Astrocyte of the hippocampus (primary cell): ENCODE data around the gene KSR2.

Experiments
- DNase-seq: peaks from one replicate; pipeline ENCODE4 v3.0.0; 2011; ENCODE audit warnings: low read depth, low spot score

The KSR2 gene

GRCh38 chr12:117530796-117531195, 438.0 kb downstream of the KSR2 start:
- no peak for DNase-seq

DNA sequence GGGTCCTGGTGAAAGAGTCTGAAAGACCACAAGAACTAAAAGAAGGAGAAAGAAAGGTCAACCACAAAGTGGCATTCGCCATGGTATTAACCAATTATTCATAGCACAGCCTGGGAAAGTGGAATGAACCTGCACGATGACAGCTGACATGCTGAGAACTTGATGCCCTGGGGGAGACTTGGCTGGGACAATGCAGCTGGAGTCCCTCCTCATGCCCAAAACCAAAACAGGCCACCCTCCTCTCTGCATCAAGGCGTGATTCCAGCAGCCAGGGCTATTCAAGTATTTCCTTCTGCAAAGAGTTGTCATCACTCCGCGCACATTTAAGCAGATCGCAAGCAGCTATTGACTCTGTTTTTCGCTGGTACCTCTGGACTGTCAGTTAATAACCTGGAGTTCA, 440.3 kb downstream of the KSR2 start:
- DNase-seq, result no peak

DNA sequence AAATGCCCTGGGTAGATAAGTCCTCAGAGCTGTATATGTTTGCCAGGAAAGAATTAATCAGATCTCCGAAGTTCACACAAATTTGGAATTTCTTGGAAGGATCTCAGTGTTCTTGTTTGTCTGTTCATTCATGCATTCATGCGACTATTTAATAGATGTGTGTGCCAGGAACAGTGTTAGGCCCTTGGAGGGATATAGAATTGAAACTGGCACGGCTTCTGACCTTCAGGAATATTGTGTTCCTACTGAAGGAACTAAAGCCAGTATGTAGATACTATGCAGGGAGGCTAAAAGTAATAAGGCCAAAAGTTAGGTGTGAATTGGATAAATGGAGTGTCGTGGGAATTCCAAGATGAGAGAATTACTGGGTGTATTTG, 441.3 kb downstream of the KSR2 start:
- DNase-seq, result peak; percentile 36

- peak; percentile 24 for DNase-seq
Measured at GRCh38 chr12:117526757-117527478, 441.9 kb downstream of the KSR2 start.

- no peak for DNase-seq
Measured at GRCh38 chr12:117525766-117526165, 443.0 kb downstream of the KSR2 start.

- no peak for DNase-seq
Measured at GRCh38 chr12:117524806-117525205, 444.0 kb downstream of the KSR2 start.

- DNase-seq, result no peak
Measured at GRCh38 chr12:117523971-117524370, 444.8 kb downstream of the KSR2 start.

DNA sequence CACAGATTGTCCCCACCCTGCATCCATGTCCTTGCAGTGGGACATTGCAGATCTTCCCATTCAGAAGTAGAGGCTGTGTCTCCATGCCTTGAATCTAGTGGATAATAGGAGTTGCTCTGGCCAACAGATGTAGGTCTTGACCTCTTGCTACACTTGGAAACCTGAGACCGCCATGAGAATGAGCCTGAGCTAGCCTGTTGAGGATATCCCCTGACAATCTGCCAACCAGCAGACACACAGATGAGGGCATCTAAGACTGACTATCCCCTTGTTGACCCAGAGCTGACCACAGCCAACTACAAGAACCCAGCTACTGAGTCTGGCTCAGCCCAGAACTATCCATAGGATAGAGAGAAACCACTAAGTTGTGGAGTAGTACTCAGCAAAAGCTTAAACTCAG, 446.2 kb downstream of the KSR2 start:
- DNase-seq, result no peak

GRCh38 chr12:117521867-117522266, 446.9 kb downstream of the KSR2 start:
- DNase-seq, result no peak

- no peak for DNase-seq
Measured at GRCh38 chr12:117521346-117521745, 447.4 kb downstream of the KSR2 start.

DNA sequence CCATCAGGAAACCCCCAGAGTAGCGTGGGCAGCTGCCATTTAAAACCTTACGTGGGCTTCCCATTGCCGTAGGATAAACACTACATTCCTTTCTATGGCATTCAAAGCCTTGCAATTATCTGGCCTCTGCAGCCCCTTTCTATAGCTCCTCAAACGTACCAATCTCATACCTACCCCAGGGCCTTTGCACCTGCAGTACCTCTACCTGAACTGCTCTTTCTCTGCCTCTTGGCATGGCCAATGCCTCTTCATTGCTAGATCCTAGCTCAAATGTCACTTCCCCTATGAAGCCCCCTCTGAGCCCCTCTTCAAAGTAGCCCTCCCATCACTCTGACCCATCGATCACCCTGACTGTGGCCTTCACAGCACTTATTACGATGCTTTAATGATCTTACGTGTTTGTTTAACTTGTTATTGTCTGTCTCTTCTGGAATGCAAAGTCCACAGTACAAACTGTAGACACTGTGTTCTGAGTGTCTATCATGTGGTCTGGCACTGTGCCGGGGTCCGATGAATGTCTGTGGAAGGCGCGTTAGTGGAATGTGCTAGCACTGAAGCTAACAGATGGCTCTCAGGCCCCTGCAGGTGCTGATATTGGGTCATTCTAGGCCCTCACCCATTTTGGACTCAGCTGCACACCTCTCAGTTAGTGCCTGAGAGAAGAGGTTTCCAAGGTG, 450.1 kb downstream of the KSR2 start:
- peak; percentile 67 for DNase-seq

- DNase-seq, result no peak
Measured at GRCh38 chr12:117517219-117517739, 451.5 kb downstream of the KSR2 start.

DNA sequence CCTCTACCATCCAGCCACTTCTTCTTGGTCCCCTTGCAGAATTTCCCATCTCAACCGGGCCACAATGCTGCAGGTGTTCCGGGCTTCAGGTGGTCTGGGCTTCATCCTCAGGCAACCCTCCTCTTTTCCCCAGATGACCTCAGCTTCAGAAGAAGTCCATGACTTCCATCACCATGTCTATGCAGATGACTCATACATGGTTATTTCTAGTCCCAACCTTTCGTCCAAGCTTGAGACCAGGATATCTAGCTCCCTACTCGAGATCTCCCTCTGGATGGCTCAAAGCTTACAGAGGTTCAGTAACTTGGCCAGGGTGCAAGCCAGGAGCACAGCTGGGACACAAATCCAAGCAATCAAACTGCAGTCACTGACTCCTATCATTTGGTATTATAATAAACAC, 452.8 kb downstream of the KSR2 start:
- no peak for DNase-seq

DNA sequence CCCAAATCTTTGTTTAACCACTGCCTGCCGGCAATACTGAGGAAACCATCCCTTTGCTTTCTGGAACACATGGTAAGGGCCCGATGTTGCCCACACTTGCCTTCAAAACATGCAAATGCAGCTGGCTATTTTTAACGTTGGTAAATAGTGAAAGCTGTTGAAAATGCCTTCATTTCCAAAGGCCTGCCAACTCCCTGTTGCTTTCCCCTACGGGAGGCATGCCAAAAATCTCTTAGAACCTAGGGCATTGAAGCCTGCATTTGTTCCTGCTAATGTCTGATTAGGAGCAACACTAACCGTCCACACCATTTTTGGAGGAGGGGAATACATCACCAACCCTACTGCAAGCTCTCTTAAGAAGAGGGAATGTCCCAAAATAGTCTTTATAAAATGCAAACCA, 454.8 kb downstream of the KSR2 start:
- peak; percentile 48 for DNase-seq

DNA sequence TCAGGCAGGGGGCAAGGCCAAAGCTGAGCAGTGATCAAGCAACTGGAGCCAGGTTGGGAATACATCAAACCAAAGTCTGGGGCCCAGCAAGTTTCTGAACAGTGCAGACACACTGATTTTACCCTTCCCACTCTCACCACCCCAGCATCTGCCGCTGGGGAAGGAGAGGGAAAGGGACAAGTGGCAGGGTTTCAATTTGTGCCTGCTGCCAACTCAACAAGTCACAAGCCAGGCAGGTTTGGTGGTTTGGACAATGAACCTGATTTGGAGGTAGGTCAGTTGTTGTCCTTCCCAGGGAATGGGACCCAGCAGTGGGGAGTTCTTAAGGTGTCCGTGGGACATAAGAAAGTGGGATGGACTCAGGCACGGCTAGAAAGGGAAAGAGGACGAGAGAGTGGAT, 455.4 kb downstream of the KSR2 start:
- DNase-seq, result no peak

DNA sequence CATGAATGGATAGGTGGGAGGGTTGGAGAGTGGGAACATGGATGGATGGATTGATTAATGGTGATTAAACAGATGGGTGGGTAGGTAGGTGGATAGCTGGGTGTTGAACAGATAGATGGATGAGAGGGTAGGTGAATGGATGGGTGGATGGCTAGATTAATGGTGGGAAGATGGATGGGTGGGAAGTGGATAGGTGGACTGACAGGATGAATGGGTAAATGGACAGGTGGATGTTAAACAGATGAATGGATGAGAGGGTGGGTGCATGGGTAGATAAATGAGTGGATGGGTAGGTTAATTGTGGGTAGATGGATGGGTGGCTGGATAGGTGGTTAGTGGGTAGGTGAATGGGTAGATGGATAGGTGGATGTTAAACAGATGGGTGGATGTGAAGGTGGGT, 460.3 kb downstream of the KSR2 start:
- DNase-seq, result no peak

DNA sequence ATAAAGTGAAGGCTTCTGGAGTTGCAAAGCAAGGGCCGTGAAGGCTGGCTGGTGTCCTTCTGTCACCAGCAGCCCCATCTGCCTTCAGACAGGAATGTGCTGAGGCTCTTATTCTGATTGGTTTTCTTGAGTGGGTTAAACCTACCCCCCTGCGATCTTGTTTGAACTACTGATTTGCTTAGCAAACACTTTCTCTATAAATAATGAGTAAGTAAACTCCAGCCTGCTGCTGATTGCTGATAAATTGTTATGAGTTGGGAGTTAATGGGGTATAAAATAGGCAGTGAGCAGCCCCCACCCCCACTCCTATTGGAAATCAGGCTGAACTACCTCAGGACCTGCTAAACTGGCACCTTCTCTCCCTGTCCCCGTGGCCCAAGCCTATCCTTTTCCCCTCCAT, 461.2 kb downstream of the KSR2 start:
- DNase-seq, result no peak

GRCh38 chr12:117506333-117506732, 462.5 kb downstream of the KSR2 start:
- DNase-seq, result no peak

GRCh38 chr12:117502633-117503032, 466.2 kb downstream of the KSR2 start:
- DNase-seq, result no peak

DNA sequence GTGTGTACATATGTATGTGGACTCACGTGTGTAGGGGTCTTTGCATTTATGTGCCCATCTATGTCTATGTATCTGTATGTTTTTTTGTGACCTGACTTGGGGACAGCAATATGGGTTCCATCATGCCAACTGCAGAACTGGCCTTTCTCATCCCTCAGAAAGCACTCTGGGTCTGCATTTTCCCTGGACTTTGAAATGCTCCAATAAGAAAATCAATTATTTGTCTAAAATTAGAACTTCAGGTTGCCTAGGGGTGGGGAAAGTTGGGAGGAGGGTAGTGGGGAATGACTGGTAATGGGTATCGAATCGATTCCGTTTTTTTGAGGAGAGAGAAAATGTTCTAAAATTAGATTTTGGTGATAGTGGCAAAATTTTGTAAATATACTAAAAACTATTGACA, 466.6 kb downstream of the KSR2 start:
- no peak for DNase-seq

DNA sequence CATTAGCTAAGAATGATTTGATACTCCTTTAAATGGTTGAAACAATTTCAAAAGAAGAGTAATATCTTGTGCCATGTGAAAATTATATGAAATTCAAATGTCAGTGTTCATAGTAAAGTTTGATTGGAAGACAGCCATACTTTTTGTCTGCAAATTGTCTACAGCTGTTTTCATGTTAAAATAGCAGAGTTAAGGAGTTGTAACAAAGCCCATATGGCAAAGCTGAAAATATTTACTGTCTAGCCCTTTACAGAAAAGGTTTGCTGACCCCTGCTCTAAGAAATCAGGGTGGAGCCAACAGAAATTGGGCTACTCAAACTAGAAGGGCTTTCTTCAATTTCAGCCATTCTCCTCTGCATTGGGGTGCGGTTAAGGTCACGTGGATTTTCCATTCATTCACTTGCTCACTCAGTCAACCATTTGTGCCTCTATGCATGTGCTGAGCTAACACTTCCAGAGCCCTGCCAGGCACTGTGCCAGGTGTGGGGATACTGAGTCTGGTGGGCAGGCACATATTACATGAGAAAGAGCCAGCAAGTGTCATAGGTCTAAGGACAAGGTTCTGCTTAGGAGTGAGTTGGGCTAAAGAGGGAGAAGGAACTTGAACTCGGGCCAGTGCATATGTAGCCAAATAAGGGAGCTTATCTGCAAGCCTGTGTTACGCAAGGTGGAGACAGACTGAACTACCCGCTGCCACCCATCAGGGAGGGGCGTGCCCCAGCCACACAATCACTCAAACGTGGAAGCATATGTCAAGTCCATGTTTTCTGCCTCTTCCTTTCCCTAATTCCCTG, 467.5 kb downstream of the KSR2 start:
- DNase-seq, result no peak

GRCh38 chr12:117499759-117500485, 468.9 kb downstream of the KSR2 start:
- no peak for DNase-seq
